Lung (tissue), 16 donors: Measurements from ENCODE around the gene VGLL2. TPM values are rescaled to one million over a fixed set of nuclear protein-coding genes. Genes with fewer than 3 reads are reported as not detected.

Experiments used
- ATAC-seq: fragments of 200-7000 bp; cut with Tn5 transposase; one replicate; pipeline ENCODE4 v1.9.1; 2020; ENCODE audit warnings: moderate number of reproducible peaks; ENCODE audit not compliant: insufficient read depth, low FRiP score
- DNase-seq, 3 donors: peaks; one replicate each; pipeline ENCODE4 v3.0.0-alpha.2; 2013 to 2017
- H3K27ac ChIP-seq, 2 donors: one replicate each; pipeline ENCODE4 v1.5.1; 2013; ENCODE audit warnings: mild to moderate bottlenecking in 2 of 2, moderate library complexity in 2 of 2, control low read depth in 1 of 2, inconsistent platforms in 1 of 2, low read depth in 1 of 2, low read length in 1 of 2
- H3K27me3 ChIP-seq, 3 donors: one replicate each; pipeline ENCODE4 v1.5.1; 2013; ENCODE audit warnings: low read length in 2 of 3; ENCODE audit not compliant: control insufficient read depth in 3 of 3, insufficient read depth in 3 of 3
- H3K36me3 ChIP-seq, 4 donors: one replicate each; pipeline ENCODE4 v1.5.1; 2013; ENCODE audit warnings: low read length in 4 of 4, mild to moderate bottlenecking in 1 of 4, moderate library complexity in 1 of 4; ENCODE audit not compliant: control insufficient read depth in 4 of 4, insufficient read depth in 4 of 4
- H3K4me1 ChIP-seq, 5 donors: one replicate each; pipeline ENCODE4 v1.5.1; 2013; ENCODE audit warnings: low read length in 5 of 5, mild to moderate bottlenecking in 2 of 5, moderate library complexity in 1 of 5; ENCODE audit not compliant: control insufficient read depth in 5 of 5, insufficient read depth in 5 of 5
- H3K4me3 ChIP-seq: one replicate; pipeline ENCODE4 v1.5.1; 2013; ENCODE audit warnings: mild to moderate bottlenecking, control low read depth, moderate library complexity
- H3K9ac ChIP-seq, 2 donors: one replicate each; pipeline ENCODE4 v1.5.1; 2013; ENCODE audit warnings: low read length in 2 of 2, control low read depth in 1 of 2; ENCODE audit not compliant: insufficient read depth in 1 of 2
- H3K9me3 ChIP-seq, 4 donors: one replicate each; pipeline ENCODE4 v1.5.1; 2013; ENCODE audit warnings: low read length in 3 of 4, mild to moderate bottlenecking in 1 of 4, moderate library complexity in 1 of 4; ENCODE audit not compliant: control insufficient read depth in 4 of 4, insufficient read depth in 3 of 4
- CTCF ChIP-seq: IDR thresholded peaks from 2 replicates; pipeline ENCODE4 v1.5.1; 2012; ENCODE audit warnings: mild to moderate bottlenecking; ENCODE audit errors: control extremely low read depth, extremely low read depth
- WGBS, 2 donors: extraction: QIAGEN DNeasy Blood & Tissue Kit; methylation state at CpG; one replicate each; pipeline ENCODE4 v1.1.7; 2013; 5-methylcytosine and 5-hydroxymethylcytosine counted together
- long read RNA-seq, 5 donors: transcript quantifications; one replicate each; lab custom pipeline, GENCODE V29; 2026
- polyA plus RNA-seq, 2 donors: library from polyadenylated mRNA; stranded (reverse); fragments of 200-250 nt; gene quantifications; one replicate each; pipeline ENCODE4 v1.2.1, GENCODE V29; 2013
- total RNA-seq, 2 donors: library from RNA; depleted of rRNA in 1 of 2; stranded (reverse); fragments of >200 nt in 1 of 2; gene quantifications; one replicate each; pipeline ENCODE4 v1.2.1, GENCODE V29; 2014 to 2021
- donor health status: control.
- donor health status: control.
- donor health status: Bipolar disorder and iron deficiency.
- donor health status: healthy.
- donor health status: DM: yes; HTN: yes; CAD: no.

The VGLL2 gene
- total RNA-seq, result not detected
- not detected for polyA plus RNA-seq
- long read RNA-seq, donor 1, result 0 reads
- long read RNA-seq, donor 2, result 0 reads
- long read RNA-seq, donor 3, result 0 reads
- long read RNA-seq, donor 4, result 0 reads
- long read RNA-seq, donor 5, result 0 reads

GRCh38 chr6:117265410-117266256 lies at the start of gene VGLL2:
Gene VGLL2 (plus strand): TSS chr6:117265558. CDS start chr6:117265764, 206 bp downstream.
- no peak within 1 kb of the TSS for H3K27ac ChIP-seq
- peak; percentile 67 for ATAC-seq
- no peaks in the 10 kb centered on the region for H3K36me3 ChIP-seq
- H3K9ac ChIP-seq, result no peak within 1 kb of the TSS
- no peak for TF ChIP-seq CTCF
- H3K9me3 ChIP-seq, result peaks cover 0 to 19% (median 0%) of the 10 kb centered on the region in 4 donors
- H3K4me3 ChIP-seq, result peak within 1 kb of the TSS; percentile 13
- peaks cover 14 to 92% (median 92%) of the 10 kb centered on the region in 3 donors for H3K27me3 ChIP-seq
- WGBS, 2 donors, result 1 to 3% methylated on average over 61 to 63 of the region's 63 CpGs
- peak; percentile 74 to 81 (median 80) for DNase-seq
- H3K4me1 ChIP-seq, result peaks cover 0 to 26% (median 4%) of the 10 kb centered on the region in 5 donors

GRCh38 chr6:117222861-117223260 lies 42.5 kb upstream of the VGLL2 start:
- DNase-seq, result no peak
- no peak for TF ChIP-seq CTCF
- Histone ChIP-seq H3K4me3 (no peak overlapping the region), H3K36me3 (no peaks in the 10 kb centered on the region), H3K27ac (no peak overlapping the region), H3K4me1 (no peaks in the 10 kb centered on the region), H3K9ac (no peak overlapping the region), H3K27me3 (no peaks in the 10 kb centered on the region), H3K9me3 (peaks cover 0 to 2% (median 0%) of the 10 kb centered on the region in 4 donors)
- ATAC-seq, result no peak
- 87 to 89% methylated on average over 3 of the region's 3 CpGs for WGBS, 2 donors

- 83 to 92% methylated on average over 1 of the region's 1 CpG for WGBS, 2 donors
- Histone ChIP-seq H3K9ac (no peak overlapping the region), H3K27ac (no peak overlapping the region), H3K4me3 (no peak overlapping the region), H3K27me3 (no peaks in the 10 kb centered on the region), H3K4me1 (no peaks in the 10 kb centered on the region), H3K9me3 (peaks cover 0 to 8% (median 0%) of the 10 kb centered on the region in 4 donors), H3K36me3 (no peaks in the 10 kb centered on the region)
- ATAC-seq (no peak), DNase-seq (no peak)
- TF ChIP-seq CTCF, result no peak
Measured at GRCh38 chr6:117226778-117227177, 38.6 kb upstream of the VGLL2 start.
